GM18951 (cell line): ENCODE data around the gene SOWAHC.
"Not testable (repeated sequence)": the region's sequence is repeated elsewhere in the genome, so short reads cannot be mapped to it uniquely, and the experiment has no call there.

Experiments
- POLR2A ChIP-seq: IDR thresholded peaks from 4 replicates; pipeline ENCODE4 v1.6.1; 2011; ENCODE audit warnings: mild to moderate bottlenecking; ENCODE audit not compliant: insufficient read length, insufficient read depth; ENCODE audit errors: extremely low read depth
- in situ Hi-C: fragments of 300-500 bp; cut with MboI; formaldehyde crosslinking; loops from one replicate; pipeline ENCODE4 v1.12.0; 2022; ENCODE audit warnings: low sequenced_read_pairs, mixed read lengths, inconsistent platforms; ENCODE audit not compliant: unreplicated experiment

SOWAHC gene

DNA sequence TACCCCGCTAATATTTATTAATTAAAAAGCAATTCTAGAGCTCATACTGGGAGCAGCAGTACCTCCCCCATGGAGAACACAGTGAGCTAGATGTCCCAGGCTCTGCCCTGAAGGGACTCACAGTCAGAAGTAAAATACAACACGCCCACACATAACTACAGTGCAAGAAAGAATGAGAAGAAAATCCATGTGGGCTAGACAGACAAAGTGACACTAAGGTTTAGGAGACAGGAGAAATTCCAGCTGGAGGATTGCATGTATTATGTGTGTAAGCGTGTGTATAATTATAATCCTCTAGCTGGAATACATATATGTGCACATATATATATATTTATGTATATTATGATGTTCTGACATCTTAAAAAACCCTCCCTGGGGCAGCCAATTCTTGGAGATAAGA is 15.7 kb downstream of the SOWAHC start:
- TF ChIP-seq POLR2A = no peak
- in situ Hi-C loops = no loop called here

DNA sequence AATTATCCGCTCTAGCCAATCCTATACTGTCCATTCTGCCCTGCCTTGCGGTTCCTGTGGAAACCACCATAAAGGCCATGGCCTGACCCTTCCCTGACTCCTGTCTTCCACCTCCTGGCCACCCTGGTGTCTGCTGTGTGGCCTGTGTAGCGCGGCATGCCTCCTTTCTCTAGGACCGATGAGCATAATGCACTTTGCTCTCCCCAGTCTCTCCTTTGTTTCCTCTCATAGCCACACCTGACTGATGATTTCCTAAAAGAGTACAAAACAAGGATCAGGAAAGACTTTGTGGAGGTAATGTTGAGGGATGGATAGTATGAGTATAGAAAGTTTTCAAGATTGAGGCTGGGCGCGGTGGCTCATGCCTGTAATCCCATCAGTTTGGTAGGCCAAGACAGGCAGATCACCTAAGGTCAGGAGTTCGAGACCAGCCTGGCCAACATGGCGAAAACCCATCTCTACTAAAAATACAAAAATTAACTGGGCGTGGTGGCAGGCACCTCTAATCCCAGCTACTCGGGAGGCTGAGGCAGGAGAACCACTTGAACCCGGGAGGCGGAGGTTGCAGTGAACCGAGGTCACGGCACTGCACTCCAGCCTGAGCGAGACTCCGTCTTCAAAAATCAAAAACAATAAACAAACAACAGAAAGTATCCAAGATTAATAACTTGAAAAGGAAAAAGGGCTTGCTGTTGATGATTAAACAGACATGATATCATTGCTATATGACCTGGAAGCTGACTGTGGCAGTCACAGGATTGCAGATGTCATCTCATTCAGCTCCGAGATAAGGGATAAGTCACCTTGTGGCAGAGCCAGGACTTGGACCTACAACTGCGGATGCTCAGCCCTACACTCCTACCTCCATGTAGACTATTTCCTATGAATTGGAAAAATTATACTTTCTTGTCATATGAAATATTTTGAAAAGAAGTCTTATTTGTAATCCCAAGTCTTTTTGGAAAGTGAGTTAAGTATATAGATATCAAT is 16.6 kb downstream of the SOWAHC start:
- TF ChIP-seq POLR2A = no peak
- in situ Hi-C loops = no loop called here

DNA sequence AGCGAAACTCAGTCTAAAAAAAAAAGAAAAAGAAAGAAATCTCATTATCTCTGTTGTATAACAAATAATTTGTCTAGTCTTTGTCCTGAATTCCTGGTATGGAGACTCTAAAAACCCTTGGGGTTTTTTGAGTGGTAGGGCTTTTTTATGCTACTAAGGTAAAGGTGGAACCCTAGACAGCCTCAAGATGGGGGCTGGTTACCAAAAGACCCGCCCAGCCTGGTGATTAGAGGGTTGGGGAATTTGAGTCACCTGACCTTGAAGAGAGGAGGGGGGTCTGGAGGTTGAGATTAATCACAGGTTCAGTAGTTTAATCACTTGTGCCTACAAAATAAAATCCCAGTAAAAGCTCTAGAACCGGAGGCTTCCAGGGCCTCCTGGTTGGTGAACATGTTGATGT is 17.6 kb downstream of the SOWAHC start:
- in situ Hi-C loops = no loop called here
- TF ChIP-seq POLR2A = no peak

DNA sequence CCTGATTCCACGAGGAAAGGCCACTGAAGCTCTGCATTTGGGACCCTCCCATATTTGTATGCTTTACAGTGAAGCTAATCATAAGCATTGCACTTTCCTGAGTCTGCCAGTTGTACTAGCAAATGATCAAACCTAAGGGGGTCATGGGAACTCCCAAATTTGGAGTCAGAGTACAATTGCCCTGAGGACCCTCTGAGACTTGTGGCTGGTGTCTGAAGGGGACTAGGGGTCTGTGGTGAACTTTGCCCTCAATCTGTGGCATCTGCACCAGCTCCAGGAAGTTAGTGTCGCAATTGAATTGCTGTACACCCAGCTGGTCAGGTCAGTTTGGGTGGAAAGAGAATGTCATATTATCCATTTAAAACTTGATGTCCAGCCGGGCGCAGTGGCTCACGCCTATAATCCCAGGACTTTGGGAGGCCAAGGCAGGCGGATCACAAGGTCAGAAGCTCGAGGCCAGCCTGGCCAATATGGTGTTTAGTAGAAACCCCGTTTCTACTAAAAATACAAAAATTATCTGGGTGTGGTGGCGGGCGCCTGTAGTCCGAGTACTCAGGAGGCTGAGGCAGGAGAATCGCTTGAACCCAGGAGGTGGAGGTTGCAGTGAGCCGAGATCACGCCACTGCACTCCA is 18.1 kb downstream of the SOWAHC start:
- TF ChIP-seq POLR2A = no peak
- in situ Hi-C loops = no loop called here

DNA sequence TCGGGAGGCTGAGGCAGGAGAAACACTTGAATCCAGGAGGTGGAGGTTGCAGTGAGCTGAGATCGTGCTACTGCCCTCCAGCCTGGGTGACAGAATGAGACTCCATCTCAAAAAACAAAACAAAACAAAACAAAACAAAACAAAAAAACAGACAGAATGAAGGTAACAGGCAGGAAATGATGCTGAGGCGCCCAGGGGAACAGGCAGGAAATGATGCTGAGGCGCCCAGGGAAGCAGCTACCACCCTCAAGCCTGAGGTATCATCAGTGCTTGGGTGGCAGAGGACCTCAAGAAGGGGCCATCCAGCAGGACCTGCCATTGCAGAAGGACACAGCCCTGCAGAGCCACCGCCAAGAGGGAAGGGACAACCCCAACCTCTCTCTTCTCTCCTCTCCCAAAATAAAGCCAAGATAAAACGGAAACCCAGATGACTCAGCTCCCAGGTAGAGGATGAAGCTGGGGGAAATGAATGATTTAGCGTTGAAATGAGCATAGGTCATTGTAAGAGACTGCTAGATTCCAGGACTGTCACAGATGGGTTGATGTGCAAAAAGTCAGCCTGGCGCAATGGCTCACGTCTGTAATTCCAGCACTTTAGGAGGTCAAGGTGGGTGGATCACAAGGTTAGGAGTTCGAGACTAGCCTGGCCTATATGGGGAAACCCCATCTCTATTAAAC is 19.3 kb downstream of the SOWAHC start:
- in situ Hi-C loops = no loop called here
- no peak for TF ChIP-seq POLR2A

DNA sequence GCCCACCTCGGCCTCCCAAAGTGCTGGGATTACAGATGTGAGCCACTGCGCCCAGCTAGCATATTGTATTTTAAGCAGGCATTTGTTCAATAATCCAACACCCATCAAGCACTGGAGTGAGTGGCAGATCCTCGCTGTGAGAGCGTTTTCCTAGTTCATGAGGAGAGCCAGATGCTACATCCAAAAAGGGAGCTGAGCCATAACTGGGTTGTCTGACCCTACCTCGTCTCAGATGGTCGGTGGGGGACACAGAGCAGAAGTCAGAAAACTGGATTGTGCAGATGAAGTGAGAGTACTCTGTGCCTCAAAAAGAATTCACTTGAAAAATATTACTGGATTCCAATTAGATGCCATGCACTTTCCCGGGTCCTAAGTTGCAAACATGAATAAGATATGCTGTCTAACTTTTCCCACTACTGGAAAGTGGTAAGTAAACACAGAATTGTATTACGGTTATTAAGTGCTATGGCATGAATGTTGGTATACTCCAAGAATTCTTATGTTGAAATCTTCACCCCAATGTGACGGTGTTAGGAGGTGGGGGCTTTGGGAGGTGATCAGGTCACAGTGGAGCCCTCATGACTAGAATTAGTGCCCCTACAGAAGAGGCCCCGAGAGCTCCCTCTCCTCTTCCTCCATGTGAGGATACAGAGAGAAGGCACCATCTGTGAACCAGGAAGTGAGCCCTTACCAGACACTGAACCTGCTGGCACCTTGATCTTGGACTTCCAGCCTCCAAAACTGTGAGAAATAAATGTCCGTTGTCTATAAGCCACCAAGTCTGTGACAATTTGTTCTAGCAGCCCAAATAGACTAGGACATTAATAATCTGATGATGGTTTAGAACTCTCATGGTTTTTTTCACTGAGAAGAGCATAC is 21.5 kb downstream of the SOWAHC start:
- in situ Hi-C loops = no loop called here
- TF ChIP-seq POLR2A = no peak

DNA sequence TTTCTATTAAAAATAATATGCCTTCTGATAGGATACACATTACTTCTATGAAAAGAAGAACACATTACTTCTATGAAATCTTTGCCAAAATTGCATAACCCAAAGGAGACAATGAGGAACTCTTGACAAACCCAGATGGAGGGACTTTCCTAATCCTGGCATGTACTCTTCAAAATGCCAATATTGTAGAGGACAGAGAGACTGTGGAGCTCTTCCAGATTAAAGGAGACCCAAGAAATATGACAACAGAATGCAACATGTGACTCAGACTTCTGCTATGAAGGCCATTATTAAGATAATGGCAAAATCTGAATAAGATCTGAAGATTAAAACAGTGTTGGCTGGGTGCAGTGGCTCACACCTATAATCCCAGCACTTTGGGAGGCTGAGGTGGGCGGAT is 22.2 kb downstream of the SOWAHC start:
- TF ChIP-seq POLR2A = no peak
- in situ Hi-C loops = no loop called here

DNA sequence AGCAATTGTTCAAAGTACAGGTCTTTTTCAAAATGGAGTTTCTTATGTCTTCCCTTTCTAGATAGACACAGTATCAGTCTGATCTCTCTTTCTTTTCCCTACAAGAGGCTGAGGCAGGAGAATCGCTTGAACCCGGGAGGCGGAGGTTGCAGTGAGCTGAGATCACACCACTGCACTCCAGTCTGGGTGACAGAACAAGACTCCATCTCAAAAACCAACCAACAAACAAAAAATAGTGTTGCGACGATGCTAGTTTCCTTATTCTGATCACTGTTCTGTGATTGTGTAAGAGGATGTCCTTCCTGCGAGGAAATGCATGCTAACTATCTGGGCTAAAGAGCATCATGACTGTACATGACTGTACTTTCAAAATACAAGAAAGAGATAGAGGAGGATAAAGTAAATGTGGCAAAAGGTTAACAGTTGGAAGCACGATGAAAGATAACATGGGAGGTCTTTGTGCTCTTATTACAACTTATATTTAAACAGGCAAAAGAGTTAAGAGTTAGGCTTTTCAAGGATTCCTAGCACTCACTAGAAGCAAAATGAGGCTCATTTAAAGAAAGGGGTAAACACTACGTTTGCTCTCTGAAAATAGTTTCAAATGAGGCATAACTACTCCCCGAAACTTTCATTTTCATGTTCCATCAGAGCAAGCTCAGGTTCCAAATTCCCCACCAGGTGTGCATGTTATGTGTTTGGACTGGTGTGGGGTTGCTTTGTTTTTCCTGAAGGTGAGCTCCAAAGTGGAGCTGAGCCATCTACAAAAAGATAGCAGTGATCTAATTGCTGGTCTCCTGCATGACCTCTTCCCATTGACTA is 23.8 kb downstream of the SOWAHC start:
- no peak for TF ChIP-seq POLR2A
- in situ Hi-C loops = no loop called here

DNA sequence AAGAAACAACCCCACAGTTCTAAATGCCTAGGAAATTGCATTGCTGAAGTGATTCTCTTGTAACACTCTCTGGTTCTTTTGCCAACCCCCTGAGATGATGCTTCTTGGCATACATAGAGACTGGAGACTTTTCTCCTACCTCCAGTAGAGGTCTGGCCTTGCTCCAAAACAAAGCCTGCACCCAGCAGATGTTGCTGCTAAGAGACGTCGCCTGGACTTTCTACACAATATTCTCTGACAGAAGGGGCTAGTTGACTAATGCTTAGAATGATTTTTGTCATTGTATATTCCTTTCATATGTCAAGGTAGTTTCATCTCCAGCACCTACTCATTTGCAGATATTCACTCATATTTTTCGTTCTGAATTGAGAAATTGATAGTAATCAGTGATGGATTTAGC is 24.6 kb downstream of the SOWAHC start:
- TF ChIP-seq POLR2A = no peak
- in situ Hi-C loops = no loop called here

DNA sequence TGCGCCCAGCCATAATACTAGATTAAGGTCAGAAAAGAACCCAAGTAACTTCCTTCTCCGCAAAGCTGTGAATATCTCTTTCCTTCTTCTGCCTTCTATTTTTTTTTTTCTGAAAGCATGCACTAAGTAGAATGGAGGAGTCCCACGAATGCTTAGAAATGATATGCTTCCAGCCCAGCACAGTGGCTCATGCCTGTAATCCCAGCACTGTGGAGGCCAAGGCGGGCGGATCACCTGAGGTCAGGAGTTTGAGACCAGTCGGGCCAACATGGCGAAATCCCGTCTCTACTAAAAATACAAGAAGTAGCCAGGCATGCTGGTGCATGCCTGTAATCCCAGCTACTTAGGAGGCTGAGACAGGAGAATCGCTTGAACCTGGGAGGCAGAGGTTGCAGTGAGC is 25.8 kb downstream of the SOWAHC start:
- in situ Hi-C loops = not testable (repeated sequence)

DNA sequence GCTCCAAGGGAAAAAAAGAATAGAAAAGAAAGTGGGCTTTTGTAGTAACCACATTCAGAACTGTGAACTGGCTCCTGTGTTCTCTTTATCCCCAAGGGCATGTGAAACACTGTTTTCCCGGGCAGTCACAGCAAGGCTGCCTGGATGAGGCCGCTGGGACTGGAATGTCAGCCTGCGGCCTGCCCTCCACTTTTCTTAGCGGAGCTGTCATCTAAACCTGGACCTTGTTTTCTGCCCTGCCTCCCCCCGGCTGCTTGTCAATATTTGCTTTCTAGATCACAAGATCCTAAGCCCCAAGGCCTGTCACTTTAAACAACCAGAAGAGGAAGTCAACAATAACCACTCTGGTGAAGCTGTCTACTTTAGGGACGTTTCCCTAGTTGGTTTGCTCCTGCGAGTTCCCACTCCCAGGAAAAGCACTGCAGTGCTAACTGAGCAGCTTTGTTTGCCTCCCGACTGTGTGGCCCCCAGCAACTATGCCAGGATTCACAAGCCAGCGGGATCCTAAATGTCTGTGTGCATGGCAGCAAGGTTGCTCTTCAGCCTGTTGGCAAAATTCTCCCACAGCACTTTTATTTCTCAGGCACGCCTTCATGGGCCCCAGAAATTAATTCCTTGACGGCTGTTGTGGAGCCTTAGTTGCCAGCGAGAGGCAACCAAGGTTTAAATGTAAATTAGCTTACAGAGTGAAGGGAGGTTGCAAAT is 30.6 kb downstream of the SOWAHC start:
- no peak for TF ChIP-seq POLR2A

More for the DNA sequence above, 30.6 kb downstream of the SOWAHC start:
- in situ Hi-C loops = no loop called here
